Measurements from ENCODE around the gene TRAF4. TPM values are rescaled to one million over a fixed set of nuclear protein-coding genes. Genes with fewer than 3 reads are reported as not detected.

The TRAF4 gene
- total and polyA plus RNA-seq, 9 of the 15 experiments (the other 6 are each of a cell fraction or from before 2014, with no cell fraction given): 2.4 to 147 (median 72.4) TPM

DNA sequence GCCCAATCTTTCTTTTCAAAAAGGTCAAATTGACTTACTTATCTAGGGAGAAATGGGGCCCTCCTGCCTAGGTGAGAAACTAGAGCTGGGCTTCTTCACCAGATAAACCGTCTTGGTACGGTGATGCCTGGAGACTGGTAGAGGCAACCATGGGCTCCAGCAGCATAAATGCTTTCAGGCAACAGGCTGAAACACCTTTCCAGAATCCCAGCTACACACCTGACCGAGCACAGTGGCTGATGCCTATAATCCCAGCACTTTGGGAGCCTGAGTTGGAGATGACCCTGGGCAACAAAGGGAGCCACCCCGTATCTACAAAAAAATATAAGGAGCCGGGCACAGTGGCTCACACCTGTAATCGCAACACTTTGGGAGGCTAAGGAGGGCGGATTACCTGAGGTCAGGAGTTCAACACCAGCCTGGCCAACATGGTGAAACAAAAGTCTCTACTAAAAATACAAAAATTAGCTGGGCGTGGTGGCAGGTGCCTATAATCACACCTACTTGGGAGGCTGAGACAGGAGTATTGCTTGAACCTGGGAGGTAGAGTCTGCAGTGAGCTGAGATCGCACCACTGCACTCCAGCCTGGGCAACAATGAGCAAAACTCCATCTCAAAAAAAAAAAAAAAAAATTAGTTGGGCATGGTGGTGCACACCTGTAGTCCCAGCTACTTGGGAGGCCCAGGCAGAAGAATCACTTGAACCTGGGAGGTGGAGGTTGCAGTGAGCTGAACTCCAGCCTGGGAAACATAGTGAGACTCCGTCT lies 8.0 kb downstream of the TRAF4 start:
- ATAC-seq (no peak), DNase-seq (ENCODE audit: extremely low read depth in 1 of 4, low spot score in 3 of 4) (no peak), FAIRE-seq (no peak)
- no peak overlapping the region for H3K4me2 ChIP-seq (ENCODE audit: insufficient read depth, low read length)
- in situ Hi-C loops (cut with MboI) (no loop called here), intact Hi-C loops (cut with micrococcal nuclease) (no loop called here)
- no peaks in the 10 kb centered on the region for H3K27me3 ChIP-seq (ENCODE audit: control insufficient read depth in 2 of 2, insufficient read depth in 2 of 2, low read length in 2 of 2)
- ChIA-PET CTCF (ENCODE audit: low intra/inter-chr PET ratio) (interaction anchor here (0.7 to 6.8 kb wide), 3 partner anchors 22 to 59 kb away, joined by 3 to 117 read pairs (median 3); partner anchors contain the start of genes NEK8 and TLCD1), POLR2A (interaction anchor here (0.6 to 17.4 kb wide), 20 partner anchors 8 to 187 kb away, joined by 3 to 367 read pairs (median 3); partner anchors contain the start of genes ALDOC, FAM222B, NEK8 and RPL23A)
- H3K4me1 ChIP-seq (replicated peaks in 1 of 2; ENCODE audit: control insufficient read depth in 2 of 2, insufficient read depth in 2 of 2, low read length in 2 of 2): peaks cover 8 to 22% of the 10 kb centered on the region in 2 experiments; a peak in 4 of 5 replicates
- no peak overlapping the region for H3K27ac ChIP-seq (ENCODE audit: extremely low read depth, low read depth, low read length)
- peaks cover 3% of the 10 kb centered on the region for H3K9me1 ChIP-seq (ENCODE audit: control insufficient read depth, insufficient read depth, low read length)
- BruUV-seq (replicated peaks): no TSS peak
- peaks cover 32% of the 10 kb centered on the region for H3K79me2 ChIP-seq (ENCODE audit: control insufficient read depth, insufficient read depth, low read length)
- peaks cover 7% of the 10 kb centered on the region; the same call in 1 of the 2 replicates for H4K20me1 ChIP-seq (replicated peaks; ENCODE audit: control insufficient read depth, insufficient read depth, low read length)
- H3K4me3 ChIP-seq: no peak overlapping the region
- no peak overlapping the region for H2AFZ ChIP-seq (ENCODE audit: low read depth, low read length)
- no peaks in the 10 kb centered on the region for H3K9me3 ChIP-seq (replicated peaks; ENCODE audit: control insufficient read depth, insufficient read depth, low read depth, low read length)
- H3K36me3 ChIP-seq (ENCODE audit: control insufficient read depth, insufficient read depth, low read length): peaks cover 57% of the 10 kb centered on the region
- H3K9ac ChIP-seq (ENCODE audit: insufficient read depth in 1 of 2, low read depth in 2 of 2, low read length in 2 of 2): no peak overlapping the region; a peak in 1 of 4 replicates
- WGBS (ENCODE audit: insufficient coverage, low coverage, missing lambda C conversion rate): 94% methylated on average over 10 of the region's 10 CpGs
- TF ChIP-seq, protein P1, sequence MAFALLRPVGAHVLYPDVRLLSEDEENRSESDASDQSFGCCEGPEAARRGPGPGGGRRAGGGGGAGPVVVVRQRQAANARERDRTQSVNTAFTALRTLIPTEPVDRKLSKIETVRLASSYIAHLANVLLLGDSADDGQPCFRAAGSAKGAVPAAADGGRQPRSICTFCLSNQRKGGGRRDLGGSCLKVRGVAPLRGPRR (CRISPR knock-in tag; IDR thresholded peaks at IDR 0.05): no peak
- TF ChIP-seq IRF9 (tag; IDR thresholded peaks at IDR 0.05) (no peak), BCOR (IDR thresholded peaks at IDR 0.05) (peak; percentile 63), HMG20A (CRISPR knock-in tag; conservative IDR thresholded peaks at IDR 0.05) (no peak), ZNF398 (CRISPR knock-in tag; IDR thresholded peaks at IDR 0.05) (no peak), NFRKB (IDR thresholded peaks at IDR 0.05; ENCODE audit: low read depth) (no peak), ZFP30 (CRISPR knock-in tag; IDR thresholded peaks at IDR 0.05; ENCODE audit: borderline replicate concordance) (no peak), MED1 (CRISPR knock-in tag; IDR thresholded peaks at IDR 0.05; ENCODE audit: borderline replicate concordance) (no peak), ZNF253 (CRISPR knock-in tag; conservative IDR thresholded peaks at IDR 0.05) (no peak), ZNF444 (CRISPR knock-in tag; IDR thresholded peaks at IDR 0.05) (no peak), ZNF668 (CRISPR knock-in tag; IDR thresholded peaks at IDR 0.05) (no peak), XRCC3 (IDR thresholded peaks at IDR 0.05) (no peak)
- TF ChIP-seq, protein P2, sequence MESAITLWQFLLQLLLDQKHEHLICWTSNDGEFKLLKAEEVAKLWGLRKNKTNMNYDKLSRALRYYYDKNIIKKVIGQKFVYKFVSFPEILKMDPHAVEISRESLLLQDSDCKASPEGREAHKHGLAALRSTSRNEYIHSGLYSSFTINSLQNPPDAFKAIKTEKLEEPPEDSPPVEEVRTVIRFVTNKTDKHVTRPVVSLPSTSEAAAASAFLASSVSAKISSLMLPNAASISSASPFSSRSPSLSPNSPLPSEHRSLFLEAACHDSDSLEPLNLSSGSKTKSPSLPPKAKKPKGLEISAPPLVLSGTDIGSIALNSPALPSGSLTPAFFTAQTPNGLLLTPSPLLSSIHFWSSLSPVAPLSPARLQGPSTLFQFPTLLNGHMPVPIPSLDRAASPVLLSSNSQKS (CRISPR knock-in tag; IDR thresholded peaks at IDR 0.05): no peak

Data from K562 (cell line).